Naive thymus-derived CD4-positive, alpha-beta T cell (primary cell): Measurements from ENCODE around the gene GSDMA. TPM values are rescaled to one million over a fixed set of nuclear protein-coding genes. Genes with fewer than 3 reads are reported as not detected.

Experiments
- ATAC-seq: fragments of 150-1000 bp; cut with Tn5 transposase; 2 replicates; pipeline ENCODE4 v1.10.0; 2021; ENCODE audit warnings: mild to moderate bottlenecking, moderate library complexity
- CTCF ChIA-PET: fragments of 350-600 bp; sonication (Branson Sonifier 250); formaldehyde crosslinking; loops from one replicate; lab custom pipeline; 2021; ENCODE audit warnings: antibody characterized with exemption; lab: Charles Lee
- POLR2A ChIA-PET: fragments of 350-600 bp; sonication (Branson Sonifier 250); formaldehyde crosslinking; loops from one replicate; lab custom pipeline; 2021; ENCODE audit warnings: antibody characterized with exemption, inconsistent platforms; lab: Charles Lee
- DNase-seq, 9 donors: peaks; one replicate each; pipeline versions ENCODE4 v3.0.0 to v3.0.0-alpha.2; 2020 to 2022; ENCODE audit warnings: mixed read lengths in 1 of 9
- H3K27ac ChIP-seq: one replicate; pipeline ENCODE4 v1.7.0; 2013; ENCODE audit warnings: mild to moderate bottlenecking, low read depth, low read length, moderate library complexity
- H3K27me3 ChIP-seq, 2 donors: one replicate each; pipeline ENCODE4 v1.7.0; 2013; ENCODE audit warnings: low read length in 2 of 2, mild to moderate bottlenecking in 2 of 2, moderate library complexity in 2 of 2; ENCODE audit not compliant: control insufficient read depth in 2 of 2, insufficient read depth in 2 of 2
- H3K36me3 ChIP-seq, 3 experiments: 1 replicate in 2 of 3; 2 replicates in 1 of 3; pipeline ENCODE4 v1.7.0; 2013; ENCODE audit warnings: low read length in 3 of 3, mild to moderate bottlenecking in 3 of 3, moderate library complexity in 1 of 3; ENCODE audit not compliant: insufficient read depth in 3 of 3, control insufficient read depth in 2 of 3
- H3K4me1 ChIP-seq, 2 donors: one replicate each; pipeline ENCODE4 v1.7.0; 2013; ENCODE audit warnings: low read length in 2 of 2, mild to moderate bottlenecking in 2 of 2, moderate library complexity in 1 of 2; ENCODE audit not compliant: control insufficient read depth in 2 of 2, insufficient read depth in 2 of 2
- H3K4me3 ChIP-seq: 2 replicates; pipeline ENCODE4 v1.7.0; 2013; ENCODE audit warnings: mild to moderate bottlenecking, low read length
- H3K9me3 ChIP-seq, 3 experiments: 1 replicate in 2 of 3; 2 replicates in 1 of 3; pipeline ENCODE4 v1.7.0; 2013; ENCODE audit warnings: low read length in 3 of 3; ENCODE audit not compliant: control insufficient read depth in 2 of 3
- H3K27ac Mint-ChIP-seq, 9 donors: one replicate each; pipeline ENCODE4 v1.8.0; 2020 to 2022; ENCODE audit warnings: mixed read lengths in 9 of 9, mild to moderate bottlenecking in 8 of 9, moderate library complexity in 5 of 9, inconsistent platforms in 2 of 9
- H3K27me3 Mint-ChIP-seq, 5 donors: one replicate each; pipeline ENCODE4 v1.8.0; 2021 to 2022; ENCODE audit warnings: mixed read lengths in 5 of 5, mild to moderate bottlenecking in 1 of 5
- H3K36me3 Mint-ChIP-seq, 5 donors: one replicate each; pipeline ENCODE4 v1.8.0; 2020 to 2022; ENCODE audit warnings: mixed read lengths in 5 of 5, mild to moderate bottlenecking in 3 of 5, inconsistent platforms in 1 of 5
- H3K4me1 Mint-ChIP-seq, 7 donors: one replicate each; pipeline ENCODE4 v1.8.0; 2020 to 2022; ENCODE audit warnings: mixed read lengths in 7 of 7, mild to moderate bottlenecking in 3 of 7, inconsistent platforms in 1 of 7
- H3K4me3 Mint-ChIP-seq, 10 donors: one replicate each; pipeline ENCODE4 v1.8.0; 2020 to 2022; ENCODE audit warnings: mild to moderate bottlenecking in 10 of 10, mixed read lengths in 10 of 10, moderate library complexity in 6 of 10, inconsistent platforms in 2 of 10
- H3K9me3 Mint-ChIP-seq, 11 donors: one replicate each; pipeline ENCODE4 v1.8.0; 2020 to 2022; ENCODE audit warnings: mixed read lengths in 11 of 11, mild to moderate bottlenecking in 4 of 11, inconsistent platforms in 1 of 11, moderate library complexity in 1 of 11
- intact Hi-C, 2 donors: fragments of 100-400 bp; cut with micrococcal nuclease; formaldehyde crosslinking; loops; one replicate each; pipeline ENCODE4 v1.15.1; 2023
- polyA plus RNA-seq, 2 donors: library from polyadenylated mRNA; unstranded; fragments of 300-500 nt; fragmentation: Illumina TruSeq; gene quantifications; one replicate each; pipeline ENCODE4 v1.2.3, GENCODE V29; 2021
- total RNA-seq, 6 experiments: library from RNA in 5 of 6; stranded (reverse) in 5 of 6; gene quantifications; 1 replicate in 5 of 6; 2 replicates in 1 of 6; pipeline ENCODE4 v1.2.3 and lab custom pipeline; 2021 to 2026

Gene GSDMA
- total and polyA plus RNA-seq, 7 experiments from 2014 or later = 0.22 to 2.4 (median 0.69) TPM; not detected in 2

DNA sequence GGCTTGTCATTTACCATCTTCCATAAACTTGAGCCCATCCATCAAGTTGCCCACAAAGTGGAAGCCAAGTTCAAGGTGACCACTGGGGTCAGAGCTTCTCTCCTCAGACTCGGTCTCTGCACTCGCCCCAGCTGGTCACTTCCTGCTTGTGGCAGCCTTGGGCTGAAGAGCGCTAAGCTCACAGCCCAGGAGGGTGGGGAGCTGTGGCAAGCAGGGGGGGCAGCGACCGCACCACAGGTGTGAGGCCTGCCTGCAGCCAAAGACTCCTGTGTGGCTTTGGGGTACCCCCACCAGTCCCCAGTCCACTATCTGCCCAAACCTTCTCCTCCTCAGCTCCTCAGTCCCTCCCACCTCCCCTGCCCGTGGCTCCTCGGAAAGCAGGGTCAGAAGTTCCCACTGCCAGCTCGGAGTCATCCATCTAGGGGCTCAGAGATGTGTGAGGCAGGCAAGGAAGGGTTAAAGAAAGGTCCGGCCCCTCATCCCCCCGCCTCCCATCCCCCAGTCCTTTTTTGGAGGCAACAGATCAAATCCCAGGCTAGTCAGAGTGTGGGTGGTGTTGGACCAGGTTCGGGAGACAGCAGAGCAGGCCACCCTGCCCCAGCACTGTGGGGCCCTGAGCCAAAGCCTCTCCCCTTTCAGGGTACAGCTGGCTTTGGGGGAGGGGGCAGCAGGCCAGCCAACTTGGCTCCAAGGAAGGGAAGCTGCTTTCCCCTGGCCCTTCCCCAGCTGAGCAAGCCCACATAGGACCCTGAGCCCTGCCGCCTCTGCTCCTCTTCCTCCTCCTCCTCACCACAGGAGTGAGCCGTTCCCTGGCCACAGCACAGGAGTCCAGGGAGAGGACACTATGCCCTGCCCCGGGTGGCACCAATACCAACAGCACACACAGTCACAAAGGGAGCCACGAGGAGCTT is 55.7 kb downstream of the GSDMA start:
- POLR2A ChIA-PET = no interaction called here
- Mint-ChIP-seq H3K36me3 (peaks cover 4 to 22% (median 5%) of the 10 kb centered on the region in 5 donors), H3K4me1 (peaks cover 0 to 8% (median 5%) of the 10 kb centered on the region in 7 donors), H3K4me3 (no peak overlapping the region), H3K27me3 (peaks cover 0 to 2% (median 0%) of the 10 kb centered on the region in 5 donors), H3K9me3 (no peaks in the 10 kb centered on the region), H3K27ac (peak overlapping the region in 2 of 9 donors; percentile 21 to 25)
- CTCF ChIA-PET = interaction anchor here (0.8 kb wide), 2 partner anchors 68 to 282 kb away, joined by 4 to 5 read pairs; no protein-coding TSS in a partner anchor
- Histone ChIP-seq H3K4me3 (no peak overlapping the region), H3K9me3 (no peaks in the 10 kb centered on the region), H3K36me3 (peaks cover 4 to 52% (median 5%) of the 10 kb centered on the region in 3 experiments), H3K4me1 (no peaks in the 10 kb centered on the region), H3K27ac (no peak overlapping the region), H3K27me3 (no peaks in the 10 kb centered on the region)
- DNase-seq (no peak), ATAC-seq (no peak)
- intact Hi-C loops = no loop called here

- no peak for DNase-seq
- no peaks in the 10 kb centered on the region for H3K27me3 ChIP-seq
Measured at GRCh38 chr17:40019140-40019991, 56.6 kb downstream of the GSDMA start.

DNA sequence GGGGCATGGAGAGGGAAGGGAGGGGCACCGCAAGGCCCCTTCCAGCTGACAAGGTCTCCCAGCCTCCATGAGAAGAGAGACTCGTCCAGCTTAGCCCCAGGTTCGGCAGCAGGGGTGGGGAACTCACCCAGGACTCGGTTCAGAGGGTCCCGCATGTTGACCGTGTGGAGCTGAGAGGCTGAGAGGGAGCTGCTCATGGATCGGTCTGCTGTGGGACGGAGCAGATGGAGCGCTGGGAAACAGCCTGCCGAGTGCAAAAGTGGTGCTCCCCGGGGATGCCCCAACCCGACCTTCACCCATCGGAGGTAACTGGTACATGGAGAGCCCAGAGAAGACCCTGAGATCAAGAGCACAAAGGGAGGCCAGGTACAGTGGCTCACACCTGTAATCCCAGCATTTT is 57.3 kb downstream of the GSDMA start:
- H3K36me3 Mint-ChIP-seq = peaks cover 4 to 30% (median 5%) of the 10 kb centered on the region in 5 donors
- no peak overlapping the region for H3K4me3 Mint-ChIP-seq
- H3K9me3 Mint-ChIP-seq = no peaks in the 10 kb centered on the region
- POLR2A ChIA-PET = no interaction called here
- ATAC-seq (no peak), DNase-seq (no peak)
- Histone ChIP-seq H3K4me1 (peaks cover 3 to 4% of the 10 kb centered on the region in 2 donors), H3K9me3 (no peaks in the 10 kb centered on the region), H3K27ac (no peak overlapping the region), H3K4me3 (no peak overlapping the region), H3K27me3 (no peaks in the 10 kb centered on the region), H3K36me3 (peaks cover 4 to 61% (median 5%) of the 10 kb centered on the region in 3 experiments)
- CTCF ChIA-PET = no interaction called here
- no peaks in the 10 kb centered on the region for H3K27me3 Mint-ChIP-seq
- H3K4me1 Mint-ChIP-seq = peaks cover under 1 to 4% (median 1%) of the 10 kb centered on the region in 7 donors
- H3K27ac Mint-ChIP-seq = no peak overlapping the region
- intact Hi-C loops = no loop called here

More at GRCh38 chr17:40019140-40019991, 56.6 kb downstream of the GSDMA start:
- H3K27ac Mint-ChIP-seq = peak overlapping the region in 2 of 9 donors; percentile 21 to 39
- Histone ChIP-seq H3K4me1 (no peaks in the 10 kb centered on the region), H3K9me3 (no peaks in the 10 kb centered on the region), H3K36me3 (peaks cover 4 to 58% (median 5%) of the 10 kb centered on the region in 3 experiments), H3K27ac (no peak overlapping the region), H3K4me3 (no peak overlapping the region)
- ChIA-PET CTCF (interaction anchor here (0.8 kb wide), 1 partner anchor 67 kb away, joined by 5 read pairs; no protein-coding TSS in a partner anchor), POLR2A (no interaction called here)
- no peak overlapping the region for H3K4me3 Mint-ChIP-seq
- peaks cover 4 to 27% (median 5%) of the 10 kb centered on the region in 5 donors for H3K36me3 Mint-ChIP-seq
- H3K4me1 Mint-ChIP-seq = peaks cover 0 to 4% (median 0%) of the 10 kb centered on the region in 7 donors
- no peaks in the 10 kb centered on the region for H3K27me3 Mint-ChIP-seq
- no peak for ATAC-seq
- H3K9me3 Mint-ChIP-seq = no peaks in the 10 kb centered on the region
- intact Hi-C loops = no loop called here

- DNase-seq = no peak
- Histone ChIP-seq H3K27me3 (no peaks in the 10 kb centered on the region), H3K4me1 (peaks cover 6 to 18% of the 10 kb centered on the region in 2 donors), H3K27ac (no peak overlapping the region), H3K9me3 (no peaks in the 10 kb centered on the region), H3K36me3 (peaks cover 4 to 70% (median 5%) of the 10 kb centered on the region in 3 experiments), H3K4me3 (no peak overlapping the region)
- Mint-ChIP-seq H3K27ac (peak overlapping the region in 1 of 9 donors; percentile 43), H3K27me3 (no peaks in the 10 kb centered on the region), H3K9me3 (no peaks in the 10 kb centered on the region), H3K36me3 (peaks cover 4 to 42% (median 5%) of the 10 kb centered on the region in 5 donors), H3K4me3 (no peak overlapping the region), H3K4me1 (peaks cover 7 to 17% (median 15%) of the 10 kb centered on the region in 7 donors)
- ATAC-seq = no peak
- intact Hi-C loops = no loop called here
- ChIA-PET CTCF (interaction anchor here (1.4 to 1.5 kb wide), 3 partner anchors 16 to 147 kb away, joined by 4 to 6 read pairs (median 5); no protein-coding TSS in a partner anchor), POLR2A (no interaction called here)
Measured at GRCh38 chr17:40021451-40021971, 58.7 kb downstream of the GSDMA start.

- Histone ChIP-seq H3K27me3 (no peaks in the 10 kb centered on the region), H3K36me3 (peaks cover 4 to 73% (median 5%) of the 10 kb centered on the region in 3 experiments), H3K9me3 (no peaks in the 10 kb centered on the region), H3K4me1 (peaks cover 6 to 26% of the 10 kb centered on the region in 2 donors), H3K4me3 (no peak overlapping the region), H3K27ac (no peak overlapping the region)
- peaks cover 4 to 42% (median 5%) of the 10 kb centered on the region in 5 donors for H3K36me3 Mint-ChIP-seq
- H3K27me3 Mint-ChIP-seq = no peaks in the 10 kb centered on the region
- H3K27ac Mint-ChIP-seq = no peak overlapping the region
- no peak overlapping the region for H3K4me3 Mint-ChIP-seq
- intact Hi-C loops = no loop called here
- no peak for ATAC-seq
- POLR2A ChIA-PET = no interaction called here
- CTCF ChIA-PET = interaction anchor here (1.4 to 1.5 kb wide), 3 partner anchors 15 to 146 kb away, joined by 4 to 6 read pairs (median 5); no protein-coding TSS in a partner anchor
- no peak for DNase-seq
- peaks cover 10 to 24% (median 22%) of the 10 kb centered on the region in 7 donors for H3K4me1 Mint-ChIP-seq
- no peaks in the 10 kb centered on the region for H3K9me3 Mint-ChIP-seq
Measured at GRCh38 chr17:40022497-40022896, 59.7 kb downstream of the GSDMA start.
